Fibroblast of skin of scalp (primary cell): ENCODE measurements around the gene KIF11. TPM values are rescaled to one million over a fixed set of nuclear protein-coding genes. Genes with fewer than 3 reads are reported as not detected.
"Not testable (repeated sequence)": the region's sequence is repeated elsewhere in the genome, so short reads cannot be mapped to it uniquely, and the experiment has no call there.

ENCODE experiments used
- DNase-seq: peaks from one replicate; pipeline ENCODE4 v3.0.0-alpha.2; 2013
- polyA plus RNA-seq, 2 experiments: library from polyadenylated mRNA; unstranded; fragments of 120-200 nt; gene quantifications; one replicate each; pipeline ENCODE4 v1.2.1, GENCODE V29; 2013; ENCODE audit not compliant: insufficient read length in 2 of 2

KIF11 gene
- polyA plus RNA-seq (2013, experiment 1 of 2; ENCODE audit: insufficient read length), result 21.2 TPM
- polyA plus RNA-seq (2013, experiment 2 of 2; ENCODE audit: insufficient read length), result 22.9 TPM

GRCh38 chr10:92592761-92593618 is at the start of gene KIF11:
Gene KIF11 (plus strand): TSS chr10:92593130. CDS start chr10:92593376, 246 bp downstream.
- DNase-seq, result peak; percentile 97

GRCh38 chr10:92544296-92544695 is 48.6 kb upstream of the KIF11 start:
- peak; percentile 1 for DNase-seq

GRCh38 chr10:92545556-92545955 is 47.4 kb upstream of the KIF11 start:
- DNase-seq, result no peak

GRCh38 chr10:92547676-92548075 is 45.3 kb upstream of the KIF11 start:
- no peak for DNase-seq

GRCh38 chr10:92550924-92551323 is 42.0 kb upstream of the KIF11 start:
- DNase-seq, result no peak

GRCh38 chr10:92552310-92552709 is 40.6 kb upstream of the KIF11 start:
- DNase-seq, result no peak

GRCh38 chr10:92553959-92554358 is 39.0 kb upstream of the KIF11 start:
- no peak for DNase-seq

- DNase-seq, result no peak
These were observed 33.9 kb upstream of the KIF11 start for GRCh38 chr10:92559046-92559445.

- DNase-seq, result no peak
These were observed 30.5 kb upstream of the KIF11 start for GRCh38 chr10:92562424-92562823.

GRCh38 chr10:92567952-92568600 is 24.9 kb upstream of the KIF11 start:
- peak; percentile 30 for DNase-seq

- no peak for DNase-seq
These were observed 23.9 kb upstream of the KIF11 start for GRCh38 chr10:92569071-92569470.

GRCh38 chr10:92569663-92570062 is 23.3 kb upstream of the KIF11 start:
- DNase-seq, result not testable (repeated sequence)

- DNase-seq, result peak; percentile 40
These were observed 21.3 kb upstream of the KIF11 start for GRCh38 chr10:92571649-92572048.

GRCh38 chr10:92572362-92573090 is 20.4 kb upstream of the KIF11 start:
- DNase-seq, result no peak

GRCh38 chr10:92573091-92573797 is 19.7 kb upstream of the KIF11 start:
- peak; percentile 37 for DNase-seq

- peak; percentile 87 for DNase-seq
These were observed 19.0 kb upstream of the KIF11 start, which contains the start of gene IDE for GRCh38 chr10:92573798-92574547. Gene IDE (minus strand): TSS chr10:92574093. CDS start chr10:92574019, 74 bp downstream.

- DNase-seq, result peak; percentile 57
These were observed 18.2 kb upstream of the KIF11 start for GRCh38 chr10:92574548-92575261.

GRCh38 chr10:92575961-92576360 is 17.0 kb upstream of the KIF11 start:
- peak; percentile 63 for DNase-seq

- not testable (repeated sequence) for DNase-seq
These were observed 10.6 kb upstream of the KIF11 start for GRCh38 chr10:92582347-92582746.
